IPS DF 6.9 (cell line): ENCODE measurements around the gene HOXC4.

Experiments used
- DNase-seq: peaks from one replicate; pipeline ENCODE4 v3.0.0-alpha.2; 2013; ENCODE audit warnings: low read depth, low spot score
- H3K27ac ChIP-seq: one replicate; pipeline ENCODE4 v1.5.1; 2013; ENCODE audit warnings: low read length, control low read depth
- H3K27me3 ChIP-seq: 2 replicates; pipeline ENCODE4 v1.6.1; 2013; ENCODE audit warnings: mild to moderate bottlenecking, low read length; ENCODE audit not compliant: control insufficient read depth, insufficient read depth
- H3K36me3 ChIP-seq: 2 replicates; pipeline ENCODE4 v1.6.1; 2013; ENCODE audit warnings: low read length; ENCODE audit not compliant: control insufficient read depth, insufficient read depth
- H3K4me1 ChIP-seq: 2 replicates; pipeline ENCODE4 v1.6.1; 2013; ENCODE audit warnings: low read length; ENCODE audit not compliant: control insufficient read depth, insufficient read depth
- H3K4me3 ChIP-seq: 2 replicates; pipeline ENCODE4 v1.5.1; 2013; ENCODE audit warnings: mild to moderate bottlenecking, low read length
- H3K9me3 ChIP-seq: 2 replicates; pipeline ENCODE4 v1.6.1; 2013; ENCODE audit warnings: low read length, inconsistent platforms; ENCODE audit not compliant: control insufficient read depth, insufficient read depth
- WGBS: extraction: QIAGEN DNeasy Blood & Tissue Kit; methylation state at CpG from one replicate; pipeline ENCODE4 v1.1.7; 2013; ENCODE audit warnings: mixed read lengths, missing lambda C conversion rate; ENCODE audit not compliant: insufficient read length, insufficient coverage; 5-methylcytosine and 5-hydroxymethylcytosine counted together

Gene HOXC4

GRCh38 chr12:54022960-54023884 is 30.4 kb upstream of the HOXC4 start:
- H3K36me3 ChIP-seq = no peaks in the 10 kb centered on the region
- peaks cover 97% of the 10 kb centered on the region for H3K27me3 ChIP-seq
- no peak overlapping the region for H3K27ac ChIP-seq
- H3K4me1 ChIP-seq = 0 out of 2 replicates have a peak, but pooled peaks cover 2% of the 10 kb centered on the region
- WGBS = no CpG with 5 or more reads among the region's 8 CpGs
- H3K9me3 ChIP-seq = no peaks in the 10 kb centered on the region
- no peak for DNase-seq
- no peak overlapping the region for H3K4me3 ChIP-seq

DNA sequence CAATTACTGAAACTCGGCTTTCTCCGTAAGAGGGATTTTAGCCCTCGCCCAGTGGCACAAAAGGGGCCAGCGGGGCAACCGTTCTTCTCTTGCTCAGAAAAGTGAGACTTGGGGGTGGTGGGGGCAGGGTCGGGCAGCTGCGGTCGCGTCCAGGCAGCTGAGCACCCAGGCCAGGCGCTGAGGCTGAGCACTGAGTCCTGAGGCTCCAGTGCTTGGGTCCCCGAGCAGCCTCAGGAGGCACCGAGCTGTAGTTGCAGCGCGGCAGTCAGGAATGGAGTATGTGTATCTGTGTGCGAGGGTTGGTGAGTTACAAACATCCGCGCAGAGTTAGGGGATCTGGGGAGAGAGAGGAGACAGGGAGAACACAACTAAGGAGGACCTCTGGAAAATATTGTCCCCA is 29.5 kb upstream of the HOXC4 start:
- DNase-seq = no peak
- WGBS = no CpG with 5 or more reads among the region's 17 CpGs
- no peak overlapping the region for H3K4me3 ChIP-seq
- H3K36me3 ChIP-seq = no peaks in the 10 kb centered on the region
- H3K27ac ChIP-seq = no peak overlapping the region
- no peaks in the 10 kb centered on the region for H3K4me1 ChIP-seq
- peaks cover 98% of the 10 kb centered on the region for H3K27me3 ChIP-seq
- no peaks in the 10 kb centered on the region for H3K9me3 ChIP-seq

GRCh38 chr12:54024581-54025305 is 28.9 kb upstream of the HOXC4 start:
- H3K4me1 ChIP-seq = no peaks in the 10 kb centered on the region
- peaks cover 97% of the 10 kb centered on the region for H3K27me3 ChIP-seq
- DNase-seq = no peak

GRCh38 chr12:54025499-54026405 is 27.9 kb upstream of the HOXC4 start:
- Histone ChIP-seq H3K4me1 (no peaks in the 10 kb centered on the region), H3K27ac (no peak overlapping the region), H3K36me3 (no peaks in the 10 kb centered on the region), H3K27me3 (peaks cover 97% of the 10 kb centered on the region), H3K9me3 (no peaks in the 10 kb centered on the region), H3K4me3 (no peak overlapping the region)
- DNase-seq = no peak
- WGBS = no CpG with 5 or more reads among the region's 7 CpGs

More at GRCh38 chr12:54024581-54025305, 28.9 kb upstream of the HOXC4 start:
- H3K36me3 ChIP-seq = no peaks in the 10 kb centered on the region
- no peaks in the 10 kb centered on the region for H3K9me3 ChIP-seq
- no CpG with 5 or more reads among the region's 5 CpGs for WGBS
- no peak overlapping the region for H3K4me3 ChIP-seq
- H3K27ac ChIP-seq = no peak overlapping the region

- Histone ChIP-seq H3K4me1 (no peaks in the 10 kb centered on the region), H3K4me3 (no peak overlapping the region)
Observed at GRCh38 chr12:54026640-54027441, 26.8 kb upstream of the HOXC4 start.

DNA sequence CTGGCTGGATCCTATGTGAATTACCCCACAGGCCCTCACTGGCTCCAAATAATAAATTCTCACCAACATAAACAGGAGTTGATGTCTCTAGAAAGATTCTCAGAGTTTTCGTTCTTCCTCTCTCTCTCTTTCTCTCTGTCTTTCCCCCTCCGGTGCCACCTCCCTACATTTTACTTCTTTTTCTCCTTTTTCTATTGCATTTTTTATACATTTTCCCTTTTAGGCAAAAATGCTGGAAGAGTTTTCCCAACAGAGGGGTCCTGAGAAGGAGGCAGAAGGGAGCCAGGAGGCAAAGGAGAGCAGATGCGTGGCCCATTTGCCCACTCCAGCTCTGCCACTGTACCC is 26.2 kb upstream of the HOXC4 start:
- H3K4me3 ChIP-seq = no peak overlapping the region
- no peaks in the 10 kb centered on the region for H3K4me1 ChIP-seq
- no peak for DNase-seq
- WGBS = 100% methylated on average over 1 of the region's 3 CpGs
- H3K27me3 ChIP-seq = peaks cover 98% of the 10 kb centered on the region
- no peaks in the 10 kb centered on the region for H3K9me3 ChIP-seq
- H3K36me3 ChIP-seq = no peaks in the 10 kb centered on the region
- H3K27ac ChIP-seq = no peak overlapping the region

More at GRCh38 chr12:54026640-54027441, 26.8 kb upstream of the HOXC4 start:
- Histone ChIP-seq H3K27me3 (peaks cover 97% of the 10 kb centered on the region), H3K9me3 (no peaks in the 10 kb centered on the region), H3K36me3 (no peaks in the 10 kb centered on the region), H3K27ac (no peak overlapping the region)
- no peak for DNase-seq
- WGBS = no CpG with 5 or more reads among the region's 22 CpGs

DNA sequence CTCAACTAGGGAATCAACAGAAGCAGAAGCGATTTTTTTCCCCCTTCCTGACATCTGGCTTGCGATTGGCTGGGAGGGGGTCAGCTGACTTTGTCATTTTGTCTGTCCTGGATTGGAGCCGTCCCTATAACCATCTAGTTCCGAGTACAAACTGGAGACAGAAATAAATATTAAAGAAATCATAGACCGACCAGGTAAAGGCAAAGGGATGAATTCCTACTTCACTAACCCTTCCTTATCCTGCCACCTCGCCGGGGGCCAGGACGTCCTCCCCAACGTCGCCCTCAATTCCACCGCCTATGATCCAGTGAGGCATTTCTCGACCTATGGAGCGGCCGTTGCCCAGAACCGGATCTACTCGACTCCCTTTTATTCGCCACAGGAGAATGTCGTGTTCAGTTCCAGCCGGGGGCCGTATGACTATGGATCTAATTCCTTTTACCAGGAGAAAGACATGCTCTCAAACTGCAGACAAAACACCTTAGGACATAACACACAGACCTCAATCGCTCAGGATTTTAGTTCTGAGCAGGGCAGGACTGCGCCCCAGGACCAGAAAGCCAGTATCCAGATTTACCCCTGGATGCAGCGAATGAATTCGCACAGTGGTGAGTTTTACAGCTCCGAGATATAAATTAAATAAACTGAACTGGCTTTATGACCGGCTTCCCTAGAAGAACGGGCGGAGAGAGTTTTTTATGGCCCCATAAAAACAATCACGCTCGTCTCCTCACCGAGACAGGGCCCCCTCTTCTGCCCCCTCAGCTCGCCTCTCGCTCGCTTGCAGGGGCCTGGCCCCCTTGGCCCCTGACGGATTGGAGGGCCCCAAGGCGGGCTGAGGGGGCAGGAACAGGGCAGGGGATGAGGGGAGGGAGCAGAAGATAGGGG is 25.1 kb upstream of the HOXC4 start, which contains the start of gene HOXC6:
HOXC6 (plus strand) TSS at position 127 of the 888 bp plus-strand sequence; CDS start at position 209, 82 bp downstream.
- H3K9me3 ChIP-seq = no peaks in the 10 kb centered on the region
- H3K36me3 ChIP-seq = no peaks in the 10 kb centered on the region
- peaks cover 98% of the 10 kb centered on the region for H3K27me3 ChIP-seq
- H3K4me3 ChIP-seq = no peak within 1 kb of the TSS
- H3K4me1 ChIP-seq = no peaks in the 10 kb centered on the region
- DNase-seq = no peak
- no CpG with 5 or more reads among the region's 36 CpGs for whole genome bisulfite sequencing
- no peak within 1 kb of the TSS for H3K27ac ChIP-seq

GRCh38 chr12:54029529-54030441 is 23.9 kb upstream of the HOXC4 start:
- no peaks in the 10 kb centered on the region for H3K9me3 ChIP-seq
- no peak for DNase-seq
- peaks cover 98% of the 10 kb centered on the region for H3K27me3 ChIP-seq
- no peak overlapping the region for H3K27ac ChIP-seq
- H3K36me3 ChIP-seq = no peaks in the 10 kb centered on the region
- H3K4me1 ChIP-seq = no peaks in the 10 kb centered on the region
- no peak overlapping the region for H3K4me3 ChIP-seq
- no CpG with 5 or more reads among the region's 53 CpGs for WGBS
